GM10847 (cell line): ENCODE results near the gene SARDH.

ENCODE experiments used
- POLR2A ChIP-seq: IDR thresholded peaks from 2 replicates; pipeline ENCODE4 v1.6.1; 2011; ENCODE audit not compliant: insufficient read length; ENCODE audit errors: extremely low read depth

Gene SARDH

DNA sequence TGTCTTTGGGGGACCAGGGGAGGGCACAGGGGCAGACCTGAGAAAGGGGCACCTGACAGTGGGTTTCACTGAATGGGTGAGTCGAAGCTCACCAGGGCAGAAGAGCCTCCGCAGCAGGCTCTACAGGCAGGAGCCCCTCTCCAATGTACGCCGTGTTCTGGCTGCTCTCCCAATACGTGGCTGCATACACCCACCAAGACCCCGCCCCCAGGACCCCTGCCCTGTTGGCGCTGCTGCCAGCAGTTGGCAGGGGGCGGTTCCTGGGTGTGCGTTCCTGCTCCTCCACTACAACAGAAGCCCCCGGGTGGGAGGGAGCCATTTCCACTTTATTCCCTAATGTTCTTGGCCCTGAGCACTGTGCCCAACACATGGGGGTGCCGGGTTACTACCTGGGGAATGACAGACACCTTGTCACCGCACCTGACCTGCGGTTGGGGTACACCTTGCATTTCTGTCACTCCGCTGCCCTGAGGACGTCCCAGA, 30.3 kb downstream of the SARDH start:
- TF ChIP-seq POLR2A: no peak

- TF ChIP-seq POLR2A: no peak
Observed at GRCh38 chr9:133707065-133707762, 30.9 kb downstream of the SARDH start.

- TF ChIP-seq POLR2A: no peak
Observed at GRCh38 chr9:133706307-133707050, 31.7 kb downstream of the SARDH start.

DNA sequence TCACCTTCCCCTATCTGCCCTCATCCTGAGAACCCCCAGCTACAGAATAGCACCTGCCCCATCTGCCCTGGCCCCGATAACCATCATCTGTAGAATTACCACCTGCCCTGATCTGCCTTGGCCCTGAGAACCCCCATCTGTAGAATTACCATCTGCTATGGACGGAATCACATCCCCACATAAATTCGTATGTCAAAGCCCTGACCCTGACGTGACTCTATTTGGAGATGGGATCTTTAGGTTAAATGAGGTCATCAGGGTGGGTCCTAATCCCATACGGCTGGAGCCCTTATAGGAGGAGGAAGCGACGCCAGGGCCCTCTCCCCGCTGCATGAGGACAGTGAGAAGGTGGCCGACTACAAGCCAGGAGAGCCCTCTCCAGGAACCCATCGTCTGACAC, 32.6 kb downstream of the SARDH start:
- no peak for TF ChIP-seq POLR2A

GRCh38 chr9:133704711-133705181, 33.4 kb downstream of the SARDH start:
- TF ChIP-seq POLR2A: no peak

DNA sequence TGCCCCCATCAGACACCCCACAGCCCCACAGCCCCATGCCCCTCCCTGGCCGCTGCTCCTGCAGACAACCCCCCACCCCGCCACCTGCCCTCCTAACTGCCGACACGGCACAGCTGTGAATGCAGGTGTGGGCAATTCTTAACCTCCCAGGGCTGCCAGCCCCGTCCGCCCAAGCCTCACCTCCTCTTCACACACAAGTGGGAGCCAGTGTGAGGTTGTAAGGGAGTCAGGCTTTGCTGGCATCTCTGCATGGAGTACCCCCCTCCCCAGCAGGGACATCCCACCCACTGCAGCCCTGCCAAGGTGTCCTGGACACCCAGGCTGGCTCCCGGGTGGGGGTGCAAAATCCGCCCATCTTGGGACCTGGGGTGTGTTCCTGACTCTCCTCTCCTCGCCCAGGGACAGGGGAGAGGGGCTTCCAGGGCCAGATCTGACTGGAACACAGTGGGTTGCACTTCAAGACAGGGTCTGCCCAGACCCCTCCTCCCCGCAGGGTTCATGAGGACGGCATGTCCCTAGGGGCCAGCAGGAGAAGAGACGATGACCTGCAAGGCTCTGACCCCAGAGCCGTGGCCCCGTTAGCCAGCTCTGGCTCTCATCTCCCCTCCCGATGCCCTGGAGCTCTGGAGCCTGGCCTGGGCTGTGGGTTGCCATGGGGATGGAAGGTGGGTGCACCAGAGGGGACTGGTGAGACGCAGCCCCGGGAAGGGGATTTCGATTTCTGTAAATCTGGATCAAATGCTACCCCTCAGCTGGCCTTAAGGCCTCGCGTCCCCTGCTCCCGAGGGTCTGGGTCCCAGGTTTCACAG, 34.4 kb downstream of the SARDH start:
- TF ChIP-seq POLR2A: no peak

- no peak for TF ChIP-seq POLR2A
Observed at GRCh38 chr9:133702798-133703590, 35.2 kb downstream of the SARDH start.

DNA sequence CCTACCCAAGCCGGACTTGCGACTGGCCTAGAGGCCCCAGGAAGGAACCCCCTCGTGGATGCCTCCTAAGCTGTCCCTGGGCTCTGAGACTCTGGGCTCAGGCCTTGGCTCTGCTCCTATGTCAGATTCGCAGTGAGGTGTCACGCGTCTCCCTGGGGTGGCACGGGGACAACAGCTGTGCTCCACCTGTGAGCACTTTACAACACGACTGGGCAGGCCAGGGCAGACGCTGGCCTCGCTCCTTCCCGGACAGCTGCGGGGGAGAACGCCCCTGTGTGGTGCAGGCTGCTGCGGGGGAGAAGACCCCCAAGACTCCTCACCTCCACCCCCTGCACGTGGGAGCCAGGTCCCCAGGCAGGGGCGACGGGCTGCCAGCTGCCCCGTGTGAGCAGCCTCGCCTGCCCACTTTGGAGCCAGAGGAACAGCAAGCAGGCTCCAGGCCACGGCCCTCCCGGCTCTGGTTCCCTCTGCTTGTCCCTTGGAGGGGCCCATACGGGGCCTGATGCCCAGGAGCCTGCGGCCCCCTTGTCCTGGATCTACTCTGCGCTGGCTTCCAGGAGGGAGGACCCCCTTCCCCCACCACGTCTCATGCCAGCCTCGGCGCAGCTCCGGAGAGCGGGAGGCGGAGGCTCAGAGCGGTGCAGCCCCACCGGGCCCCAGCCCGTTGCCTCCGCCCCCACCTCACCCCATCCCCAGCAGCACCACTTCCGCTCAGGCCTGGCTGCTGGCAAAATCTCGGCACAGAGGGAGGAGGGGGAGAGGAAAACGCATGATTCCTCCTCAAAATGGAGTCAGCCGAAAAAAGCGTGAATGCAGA, 36.0 kb downstream of the SARDH start:
- TF ChIP-seq POLR2A: no peak

DNA sequence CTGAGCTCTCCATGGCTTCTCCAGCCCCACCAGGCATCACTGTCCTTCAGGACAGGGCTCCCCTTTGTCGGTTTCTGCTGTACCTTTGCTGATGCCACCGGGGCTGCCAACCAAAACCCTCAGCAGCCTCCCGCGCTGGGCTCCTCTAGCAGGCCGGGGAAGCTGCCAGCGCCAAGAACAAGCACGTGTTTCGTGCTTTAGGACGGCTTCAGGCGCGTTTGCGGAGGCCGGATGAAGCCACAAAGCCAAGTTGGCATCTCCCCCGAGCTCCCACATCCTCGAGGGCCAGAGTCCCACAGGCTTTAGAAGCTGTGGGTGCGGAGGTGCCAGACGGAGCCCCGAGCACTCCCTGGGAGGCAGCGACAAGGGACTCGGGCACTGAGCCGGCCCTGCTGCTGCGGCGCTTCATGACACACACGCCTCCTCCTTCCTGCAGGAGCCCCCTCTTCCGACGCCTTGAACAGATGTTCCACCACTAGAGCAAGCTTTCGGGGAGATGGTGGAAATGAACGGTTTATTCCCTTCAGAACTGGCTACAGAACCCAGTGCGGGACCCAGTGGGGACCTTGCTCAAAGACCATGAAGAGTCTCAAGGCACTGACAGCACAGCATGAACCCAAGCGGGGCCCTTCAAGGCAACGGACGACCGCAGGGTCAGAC, 36.7 kb downstream of the SARDH start:
- no peak for TF ChIP-seq POLR2A

GRCh38 chr9:133700819-133701320, 37.3 kb downstream of the SARDH start:
- TF ChIP-seq POLR2A: no peak

DNA sequence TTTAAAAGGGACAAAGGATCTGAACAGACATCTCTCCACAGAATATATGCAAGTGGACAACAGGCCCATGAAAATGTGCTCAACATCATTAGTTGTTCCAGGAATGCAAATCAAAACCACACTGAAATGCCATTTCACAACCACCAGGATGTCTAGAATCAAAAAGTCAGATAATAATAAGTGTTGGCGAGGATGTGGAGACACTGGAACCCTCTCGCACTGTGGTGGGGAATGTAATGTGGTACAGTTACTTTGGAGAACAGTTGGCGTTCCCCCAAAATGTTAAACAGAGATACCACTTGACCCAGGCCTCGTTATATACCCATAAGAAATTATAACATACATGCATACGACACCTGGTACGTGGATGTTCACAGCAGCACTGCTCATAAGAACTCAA, 38.6 kb downstream of the SARDH start:
- no peak for TF ChIP-seq POLR2A

DNA sequence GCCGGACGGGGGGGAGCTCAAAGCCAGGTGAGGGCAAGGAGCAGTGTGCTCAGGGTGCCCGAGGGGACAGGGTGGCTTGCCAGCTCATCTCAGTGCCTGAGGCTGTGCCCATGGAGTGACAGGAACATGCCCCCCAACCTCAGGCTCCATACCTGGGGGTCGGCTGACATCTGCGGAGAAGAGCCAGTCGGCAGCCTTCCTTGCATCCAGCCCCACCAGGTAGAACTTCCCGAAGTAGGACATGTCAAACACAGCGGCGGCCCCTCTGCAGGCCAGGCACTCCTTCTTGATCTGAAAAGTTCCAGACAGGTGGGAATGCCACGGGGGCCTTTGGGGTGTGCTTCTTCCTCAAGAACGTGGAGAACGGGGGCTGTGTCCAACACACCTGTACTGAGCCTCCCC, 42.1 kb downstream of the SARDH start:
- no peak for TF ChIP-seq POLR2A

DNA sequence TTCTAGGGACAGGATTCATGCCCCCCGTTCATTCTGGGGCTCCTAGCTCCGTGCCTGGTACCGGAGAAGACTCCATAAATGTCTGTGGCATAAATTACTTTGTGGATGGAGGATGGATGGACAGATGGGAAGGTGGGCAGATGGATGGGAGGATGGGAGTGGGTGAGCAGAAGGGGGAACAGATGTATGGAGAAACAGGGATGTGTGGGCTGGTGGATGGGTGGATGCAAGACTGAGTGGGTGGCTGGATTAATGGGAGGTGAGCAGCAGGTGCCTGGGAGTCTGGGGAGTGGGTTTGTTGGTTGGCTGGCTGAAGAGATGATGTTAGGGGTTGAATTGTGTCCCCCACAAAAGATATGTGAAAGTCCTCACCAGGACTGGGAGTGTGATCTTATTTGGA, 43.5 kb downstream of the SARDH start:
- TF ChIP-seq POLR2A: no peak

- no peak for TF ChIP-seq POLR2A
Observed at GRCh38 chr9:133693703-133694529, 44.2 kb downstream of the SARDH start.
